Fibroblast of villous mesenchyme (primary cell): ENCODE measurements around the gene IGSF23. TPM values are rescaled to one million over a fixed set of nuclear protein-coding genes. Genes with fewer than 3 reads are reported as not detected.
"Not testable (repeated sequence)": the region's sequence is repeated elsewhere in the genome, so short reads cannot be mapped to it uniquely, and the experiment has no call there.

Source experiments
- DNase-seq: peaks from one replicate; pipeline ENCODE4 v3.0.0-alpha.2; 2010; ENCODE audit warnings: low read depth
- H3K4me3 ChIP-seq: 2 replicates; pipeline ENCODE4 v1.5.1; 2011; ENCODE audit warnings: low read depth, mild to moderate bottlenecking, low read length
- CTCF ChIP-seq: IDR thresholded peaks from 2 replicates; pipeline ENCODE4 v1.5.1; 2012; ENCODE audit warnings: low read depth, mild to moderate bottlenecking, low read length; ENCODE audit not compliant: insufficient read depth
- total RNA-seq: library from RNA; depleted of rRNA; stranded (reverse); fragments of >200 nt; gene quantifications from 2 replicates; pipeline ENCODE4 v1.2.3, GENCODE V29; 2012

Gene IGSF23
- total RNA-seq, 1 donor = 0.43 TPM

- H3K4me3 ChIP-seq = no peak overlapping the region
- peak; percentile 88 for DNase-seq
These were observed 49.5 kb downstream of the IGSF23 start for GRCh38 chr19:44662691-44663385.

DNA sequence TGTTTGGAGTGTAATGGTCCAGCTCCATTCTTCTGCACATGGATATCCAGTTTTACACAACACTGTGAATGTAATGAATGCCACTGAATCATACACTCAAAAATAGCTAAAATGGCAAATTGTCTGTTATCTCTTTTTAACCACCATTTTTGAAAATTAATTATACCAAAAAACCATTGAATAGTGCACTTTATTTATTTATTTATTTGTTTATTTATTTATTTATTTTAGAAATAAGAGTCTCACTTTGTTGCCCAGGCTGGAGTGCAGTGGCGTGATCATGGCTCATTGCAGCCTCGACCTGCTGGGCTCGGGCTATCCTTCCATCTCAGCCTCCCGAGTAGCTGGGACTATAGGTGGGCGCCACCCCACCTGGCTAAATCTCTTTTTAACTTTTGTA is 50.6 kb downstream of the IGSF23 start:
- no peak overlapping the region for H3K4me3 ChIP-seq
- DNase-seq = no peak
- TF ChIP-seq CTCF = no peak

More at GRCh38 chr19:44662691-44663385, 49.5 kb downstream of the IGSF23 start:
- TF ChIP-seq CTCF = no peak

GRCh38 chr19:44664976-44665375 is 51.6 kb downstream of the IGSF23 start:
- no peak overlapping the region for H3K4me3 ChIP-seq
- TF ChIP-seq CTCF = no peak
- no peak for DNase-seq

DNA sequence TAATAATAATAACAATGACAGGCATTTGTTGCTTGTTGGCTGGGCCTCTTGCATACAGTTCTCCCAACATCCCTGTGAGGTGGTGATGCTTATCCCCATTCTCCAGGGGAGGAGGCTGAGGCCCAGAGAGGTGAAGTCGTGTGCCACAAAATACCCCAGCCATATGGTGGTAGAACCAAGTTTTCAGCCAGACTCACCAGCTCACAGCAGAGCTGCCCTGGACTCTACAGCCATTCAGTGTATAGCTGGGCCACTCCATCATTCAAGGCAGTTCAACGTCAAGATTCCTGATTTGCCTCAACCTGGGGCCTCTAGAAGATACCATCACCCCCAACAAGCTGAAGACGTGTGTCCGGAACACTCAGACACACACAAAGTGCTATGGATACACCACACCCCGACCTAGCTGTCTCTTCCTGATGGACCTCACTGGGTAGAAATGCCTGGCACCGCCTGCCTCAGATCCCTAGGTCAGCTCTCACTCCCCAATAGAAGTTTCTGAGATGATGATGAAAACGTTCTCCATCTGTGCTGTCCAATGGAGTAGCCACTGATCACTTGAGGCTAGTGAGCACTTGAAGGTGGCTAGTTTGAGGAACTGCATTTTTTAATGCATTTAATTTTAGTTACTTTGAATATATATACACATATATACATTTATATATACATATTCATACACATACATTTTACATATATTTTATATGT is 53.6 kb downstream of the IGSF23 start:
- no peak overlapping the region for H3K4me3 ChIP-seq
- TF ChIP-seq CTCF = no peak
- DNase-seq = no peak

GRCh38 chr19:44668985-44669764 is 55.8 kb downstream of the IGSF23 start:
- H3K4me3 ChIP-seq = no peak overlapping the region
- TF ChIP-seq CTCF = no peak
- no peak for DNase-seq

DNA sequence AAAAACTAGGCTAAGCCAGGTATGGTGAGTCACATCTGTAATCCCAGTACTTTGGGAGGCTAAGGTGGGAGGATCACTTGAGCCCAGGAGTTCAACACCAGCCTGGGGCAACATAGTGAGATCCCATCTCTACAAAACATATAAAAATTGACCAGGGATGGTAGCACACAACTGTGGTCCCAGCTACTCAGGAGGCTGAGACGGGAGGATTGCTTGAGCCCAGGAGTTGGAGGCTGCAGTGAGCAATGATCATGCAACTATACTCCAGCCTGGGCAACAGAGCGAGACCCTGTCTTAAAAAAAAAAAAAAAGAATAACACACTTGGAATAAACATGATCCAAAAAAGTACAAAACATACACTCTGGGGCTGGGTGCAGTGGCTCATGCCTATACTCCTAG is 56.7 kb downstream of the IGSF23 start:
- not testable (repeated sequence) for DNase-seq, H3K4me3 ChIP-seq

GRCh38 chr19:44671400-44671799 is 58.0 kb downstream of the IGSF23 start, which contains the start of gene CEACAM19:
Gene CEACAM19, plus strand, starts transcription at chr19:44671482. Its CDS starts 450 bp downstream, at chr19:44671932.
- no peak for TF ChIP-seq CTCF
- DNase-seq = no peak
- no peak within 1 kb of the TSS for H3K4me3 ChIP-seq
